ENCODE results near the gene SH3PXD2A. TPM values are rescaled to one million over a fixed set of nuclear protein-coding genes. Genes with fewer than 3 reads are reported as not detected.

SH3PXD2A gene
- total and polyA plus RNA-seq, 9 donors = 33.2 to 95.0 (median 73.9) TPM

GRCh38 chr10:103669944-103670343 lies 185.4 kb downstream of the SH3PXD2A start:
- Histone ChIP-seq H3K4me3 (ENCODE audit: low read length) (no peak overlapping the region), H3K4me1 (ENCODE audit: control insufficient read depth, insufficient read depth, low read length) (peaks cover 77% of the 10 kb centered on the region), H3K36me3 (ENCODE audit: control insufficient read depth, insufficient read depth, low read length) (peaks cover 7% of the 10 kb centered on the region), H3K27ac (ENCODE audit: low read length) (no peak overlapping the region), H3K9me3 (replicated peaks; ENCODE audit: control insufficient read depth, low read depth, low read length) (no peaks in the 10 kb centered on the region), H3K27me3 (ENCODE audit: control insufficient read depth, insufficient read depth, low read length) (no peaks in the 10 kb centered on the region)
- 100% methylated on average over 1 of the region's 2 CpGs for WGBS (ENCODE audit: insufficient coverage)
- DNase-seq = no peak

GRCh38 chr10:103669243-103669929 lies 186.0 kb downstream of the SH3PXD2A start:
- H3K27ac ChIP-seq (ENCODE audit: low read length) = peak overlapping the region; percentile 94
- H3K4me3 ChIP-seq (ENCODE audit: low read length) = no peak overlapping the region
- 82% methylated on average over 6 of the region's 6 CpGs for WGBS (ENCODE audit: insufficient coverage)

GRCh38 chr10:103668351-103669242 lies 186.8 kb downstream of the SH3PXD2A start:
- H3K27me3 ChIP-seq (ENCODE audit: control insufficient read depth, insufficient read depth, low read length) = no peaks in the 10 kb centered on the region
- DNase-seq = peak; percentile 91
- peak overlapping the region; percentile 94 for H3K27ac ChIP-seq (ENCODE audit: low read length)
- H3K9me3 ChIP-seq (replicated peaks; ENCODE audit: control insufficient read depth, low read depth, low read length) = no peaks in the 10 kb centered on the region
- peak overlapping the region; percentile 34 for H3K4me3 ChIP-seq (ENCODE audit: low read length)
- 16% methylated on average over 36 of the region's 37 CpGs for WGBS (ENCODE audit: insufficient coverage)
- peaks cover 79% of the 10 kb centered on the region for H3K4me1 ChIP-seq (ENCODE audit: control insufficient read depth, insufficient read depth, low read length)
- H3K36me3 ChIP-seq (ENCODE audit: control insufficient read depth, insufficient read depth, low read length) = peaks cover 7% of the 10 kb centered on the region

More at GRCh38 chr10:103669243-103669929, 186.0 kb downstream of the SH3PXD2A start:
- no peaks in the 10 kb centered on the region for H3K9me3 ChIP-seq (replicated peaks; ENCODE audit: control insufficient read depth, low read depth, low read length)
- peaks cover 7% of the 10 kb centered on the region for H3K36me3 ChIP-seq (ENCODE audit: control insufficient read depth, insufficient read depth, low read length)
- H3K4me1 ChIP-seq (ENCODE audit: control insufficient read depth, insufficient read depth, low read length) = peaks cover 79% of the 10 kb centered on the region
- DNase-seq = no peak
- no peaks in the 10 kb centered on the region for H3K27me3 ChIP-seq (ENCODE audit: control insufficient read depth, insufficient read depth, low read length)

GRCh38 chr10:103667356-103667755 lies 188.0 kb downstream of the SH3PXD2A start:
- WGBS (ENCODE audit: insufficient coverage) = 0% methylated on average over 4 of the region's 8 CpGs
- DNase-seq = peak; percentile 97
- H3K4me1 ChIP-seq (ENCODE audit: control insufficient read depth, insufficient read depth, low read length) = peaks cover 79% of the 10 kb centered on the region
- H3K4me3 ChIP-seq (ENCODE audit: low read length) = peak overlapping the region; percentile 34
- peak overlapping the region; percentile 94 for H3K27ac ChIP-seq (ENCODE audit: low read length)
- no peaks in the 10 kb centered on the region for H3K27me3 ChIP-seq (ENCODE audit: control insufficient read depth, insufficient read depth, low read length)
- H3K9me3 ChIP-seq (replicated peaks; ENCODE audit: control insufficient read depth, low read depth, low read length) = no peaks in the 10 kb centered on the region
- peaks cover 7% of the 10 kb centered on the region for H3K36me3 ChIP-seq (ENCODE audit: control insufficient read depth, insufficient read depth, low read length)

GRCh38 chr10:103666762-103667150 lies 188.6 kb downstream of the SH3PXD2A start:
- Histone ChIP-seq H3K27ac (ENCODE audit: low read length) (peak overlapping the region; percentile 94), H3K36me3 (ENCODE audit: control insufficient read depth, insufficient read depth, low read length) (peaks cover 7% of the 10 kb centered on the region), H3K9me3 (replicated peaks; ENCODE audit: control insufficient read depth, low read depth, low read length) (no peaks in the 10 kb centered on the region), H3K27me3 (ENCODE audit: control insufficient read depth, insufficient read depth, low read length) (no peaks in the 10 kb centered on the region), H3K4me3 (ENCODE audit: low read length) (no peak overlapping the region), H3K4me1 (ENCODE audit: control insufficient read depth, insufficient read depth, low read length) (peaks cover 78% of the 10 kb centered on the region)
- WGBS (ENCODE audit: insufficient coverage) = 30% methylated on average over 1 of the region's 4 CpGs
- no peak for DNase-seq

GRCh38 chr10:103666087-103666761 lies 189.2 kb downstream of the SH3PXD2A start:
- Histone ChIP-seq H3K9me3 (replicated peaks; ENCODE audit: control insufficient read depth, low read depth, low read length) (no peaks in the 10 kb centered on the region), H3K27me3 (ENCODE audit: control insufficient read depth, insufficient read depth, low read length) (no peaks in the 10 kb centered on the region), H3K36me3 (ENCODE audit: control insufficient read depth, insufficient read depth, low read length) (peaks cover 7% of the 10 kb centered on the region), H3K4me1 (ENCODE audit: control insufficient read depth, insufficient read depth, low read length) (peaks cover 78% of the 10 kb centered on the region), H3K4me3 (ENCODE audit: low read length) (no peak overlapping the region), H3K27ac (ENCODE audit: low read length) (peak overlapping the region; percentile 94)
- peak; percentile 51 for DNase-seq
- WGBS (ENCODE audit: insufficient coverage) = 79% methylated on average over 8 of the region's 9 CpGs

GRCh38 chr10:103665162-103665889 lies 190.1 kb downstream of the SH3PXD2A start:
- Histone ChIP-seq H3K27me3 (ENCODE audit: control insufficient read depth, insufficient read depth, low read length) (no peaks in the 10 kb centered on the region), H3K36me3 (ENCODE audit: control insufficient read depth, insufficient read depth, low read length) (peaks cover 7% of the 10 kb centered on the region), H3K4me1 (ENCODE audit: control insufficient read depth, insufficient read depth, low read length) (peaks cover 86% of the 10 kb centered on the region), H3K4me3 (ENCODE audit: low read length) (no peak overlapping the region), H3K9me3 (replicated peaks; ENCODE audit: control insufficient read depth, low read depth, low read length) (no peaks in the 10 kb centered on the region), H3K27ac (ENCODE audit: low read length) (peak overlapping the region; percentile 94)
- peak; percentile 86 for DNase-seq
- WGBS (ENCODE audit: insufficient coverage) = 35% methylated on average over 4 of the region's 9 CpGs

GRCh38 chr10:103663802-103664201 lies 191.6 kb downstream of the SH3PXD2A start:
- Histone ChIP-seq H3K4me1 (ENCODE audit: control insufficient read depth, insufficient read depth, low read length) (peaks cover 96% of the 10 kb centered on the region), H3K4me3 (ENCODE audit: low read length) (no peak overlapping the region), H3K27ac (ENCODE audit: low read length) (peak overlapping the region; percentile 89), H3K27me3 (ENCODE audit: control insufficient read depth, insufficient read depth, low read length) (no peaks in the 10 kb centered on the region), H3K9me3 (replicated peaks; ENCODE audit: control insufficient read depth, low read depth, low read length) (no peaks in the 10 kb centered on the region), H3K36me3 (ENCODE audit: control insufficient read depth, insufficient read depth, low read length) (peaks cover 17% of the 10 kb centered on the region)
- 43% methylated on average over 12 of the region's 13 CpGs for WGBS (ENCODE audit: insufficient coverage)
- DNase-seq = peak; percentile 86

- peak; percentile 74 for DNase-seq
- whole genome bisulfite sequencing (ENCODE audit: insufficient coverage) = 58% methylated on average over 3 of the region's 3 CpGs
- no peaks in the 10 kb centered on the region for H3K27me3 ChIP-seq (ENCODE audit: control insufficient read depth, insufficient read depth, low read length)
- H3K4me3 ChIP-seq (ENCODE audit: low read length) = no peak overlapping the region
- peak overlapping the region; percentile 89 for H3K27ac ChIP-seq (ENCODE audit: low read length)
- H3K36me3 ChIP-seq (ENCODE audit: control insufficient read depth, insufficient read depth, low read length) = peaks cover 23% of the 10 kb centered on the region
- no peaks in the 10 kb centered on the region for H3K9me3 ChIP-seq (replicated peaks; ENCODE audit: control insufficient read depth, low read depth, low read length)
- H3K4me1 ChIP-seq (ENCODE audit: control insufficient read depth, insufficient read depth, low read length) = peaks cover 90% of the 10 kb centered on the region
Measured at GRCh38 chr10:103663236-103663635, 192.1 kb downstream of the SH3PXD2A start.

Data from muscle of leg (tissue), 11 donors.